GM13976 (cell line): ENCODE results near the gene TRIM43.
"Not testable (repeated sequence)": the region's sequence is repeated elsewhere in the genome, so short reads cannot be mapped to it uniquely, and the experiment has no call there.

Experiments
- DNase-seq: peaks from one replicate; pipeline ENCODE4 v3.0.0; 2012; ENCODE audit warnings: low spot score
- in situ Hi-C: fragments of 300-500 bp; cut with MboI; formaldehyde crosslinking; loops from one replicate; pipeline ENCODE4 v1.12.0; 2022; ENCODE audit warnings: low sequenced_read_pairs, mixed read lengths, inconsistent platforms; ENCODE audit not compliant: unreplicated experiment

The TRIM43 gene

GRCh38 chr2:95642951-95643350, 51.1 kb downstream of the TRIM43 start:
- in situ Hi-C loops, DNase-seq: not testable (repeated sequence)

- in situ Hi-C loops, DNase-seq: not testable (repeated sequence)
These were observed 53.5 kb downstream of the TRIM43 start for GRCh38 chr2:95645312-95645711.

GRCh38 chr2:95646274-95646994, 54.6 kb downstream of the TRIM43 start:
- in situ Hi-C loops, DNase-seq: not testable (repeated sequence)

GRCh38 chr2:95648894-95649544, 57.2 kb downstream of the TRIM43 start:
- in situ Hi-C loops, DNase-seq: not testable (repeated sequence)
